Stimulated activated CD4-positive, alpha-beta T cell treated with anti-CD3 and anti-CD28 coated beads, Interleukin-12 subunit alpha, Interleukin-12 subunit beta, amount 100 ng/mL, for 24 hours (primary cell): ENCODE measurements around the gene CKMT2.
"Not testable (repeated sequence)": the region's sequence is repeated elsewhere in the genome, so short reads cannot be mapped to it uniquely, and the experiment has no call there.

Source experiments
- DNase-seq, 2 experiments: peaks; one replicate each; pipeline ENCODE4 v3.0.0-alpha.2; 2020; ENCODE audit warnings: low read depth in 2 of 2

CKMT2 gene

DNA sequence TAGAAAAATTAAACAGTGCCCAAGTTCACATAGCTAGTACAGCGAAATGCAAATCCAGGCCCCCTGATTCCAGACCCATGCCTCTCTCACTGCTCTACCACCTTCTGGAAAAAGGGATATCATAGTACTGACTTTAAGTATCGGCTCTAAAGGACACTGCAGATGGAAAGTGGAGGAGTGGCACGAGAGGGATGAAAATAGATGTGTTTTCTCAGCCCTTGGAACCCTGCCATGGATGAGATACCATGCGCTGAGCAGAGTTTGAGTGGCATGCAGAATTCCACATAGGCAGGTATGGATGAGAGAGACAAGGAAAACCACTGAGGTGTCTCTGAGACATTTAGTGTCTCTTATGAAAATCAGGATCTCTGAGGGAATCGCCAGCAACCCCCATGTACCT is 18.8 kb downstream of the CKMT2 start:
- DNase-seq = no peak

DNA sequence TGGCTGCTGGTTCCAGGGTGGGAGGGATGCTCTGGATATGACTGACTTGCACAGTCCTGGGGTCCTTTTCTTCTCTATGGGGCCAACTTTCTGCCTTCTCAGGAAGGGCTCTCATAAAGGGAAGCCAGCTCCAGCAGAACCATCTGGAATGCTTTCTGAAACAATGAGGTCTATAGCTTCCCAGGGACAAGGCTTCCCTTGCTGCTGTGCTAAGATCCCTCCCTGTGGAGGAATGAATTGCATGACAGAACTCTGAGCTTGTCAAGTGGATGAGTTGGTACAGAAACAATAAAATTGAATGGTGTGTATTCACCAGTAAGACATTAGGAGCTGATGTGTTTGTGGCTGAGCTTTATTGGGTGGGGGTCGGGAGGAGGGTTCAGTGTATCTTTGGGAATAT is 19.8 kb downstream of the CKMT2 start:
- DNase-seq = no peak

DNA sequence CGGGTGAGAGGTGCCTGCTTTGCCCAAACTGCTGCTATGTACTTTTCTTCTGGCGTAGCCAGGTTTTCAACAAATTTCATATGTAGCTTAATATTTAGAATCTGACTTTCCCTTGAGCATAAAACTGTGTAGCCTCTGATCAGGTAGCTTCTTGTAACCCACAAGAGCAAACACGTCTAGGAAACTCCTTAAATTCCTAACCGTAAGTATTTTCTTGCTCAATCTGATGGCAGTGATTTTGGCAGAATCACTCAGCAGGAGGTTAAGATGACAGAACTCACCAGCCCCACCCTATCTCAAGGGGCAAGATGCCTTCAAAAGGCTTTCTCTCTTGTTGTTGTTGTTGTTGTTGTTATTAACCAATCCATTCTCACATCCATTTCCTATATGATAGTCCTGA is 20.8 kb downstream of the CKMT2 start:
- DNase-seq = no peak

DNA sequence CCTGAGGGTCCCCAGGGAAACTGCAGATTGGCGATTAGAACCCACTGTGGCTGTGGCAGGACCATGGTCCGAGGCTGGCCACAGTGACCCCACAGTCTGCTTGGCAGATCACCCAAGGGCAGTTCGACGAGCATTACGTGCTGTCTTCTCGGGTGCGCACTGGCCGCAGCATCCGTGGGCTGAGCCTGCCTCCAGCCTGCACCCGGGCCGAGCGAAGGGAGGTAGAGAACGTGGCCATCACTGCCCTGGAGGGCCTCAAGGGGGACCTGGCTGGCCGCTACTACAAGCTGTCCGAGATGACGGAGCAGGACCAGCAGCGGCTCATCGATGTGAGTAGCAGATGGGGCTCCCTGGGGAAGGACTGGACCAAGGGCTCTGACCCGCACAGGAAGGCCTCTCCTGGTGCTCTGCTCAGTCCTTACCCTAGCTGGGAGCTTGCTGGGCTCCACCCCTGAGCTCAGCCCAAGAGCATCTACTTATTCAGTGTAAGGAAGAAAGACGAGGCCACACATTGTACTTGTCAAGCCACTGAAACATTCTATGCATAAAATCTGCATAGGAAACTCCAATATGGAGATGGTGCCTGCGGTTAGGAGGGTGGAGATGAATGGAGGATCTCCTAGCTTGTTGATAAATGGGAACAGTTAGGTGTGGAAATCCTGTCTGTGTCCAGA is 21.9 kb downstream of the CKMT2 start:
- no peak for DNase-seq

DNA sequence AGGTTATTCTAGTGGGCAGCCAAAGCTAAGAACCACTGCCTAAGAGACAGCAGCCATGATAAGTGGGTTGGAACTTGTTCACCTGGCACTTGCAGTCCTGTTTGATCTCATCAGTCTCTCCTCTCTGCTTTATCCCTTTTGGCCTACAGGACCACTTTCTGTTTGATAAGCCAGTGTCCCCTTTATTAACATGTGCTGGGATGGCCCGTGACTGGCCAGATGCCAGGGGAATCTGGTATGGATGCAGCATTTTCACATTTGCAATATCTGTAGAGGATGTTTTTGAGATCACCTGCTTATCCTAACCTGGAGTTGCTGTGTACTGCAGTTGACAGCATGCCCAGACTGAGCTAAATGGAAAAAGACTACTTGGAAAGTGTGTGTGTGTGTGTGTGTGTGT is 23.6 kb downstream of the CKMT2 start:
- DNase-seq = no peak

DNA sequence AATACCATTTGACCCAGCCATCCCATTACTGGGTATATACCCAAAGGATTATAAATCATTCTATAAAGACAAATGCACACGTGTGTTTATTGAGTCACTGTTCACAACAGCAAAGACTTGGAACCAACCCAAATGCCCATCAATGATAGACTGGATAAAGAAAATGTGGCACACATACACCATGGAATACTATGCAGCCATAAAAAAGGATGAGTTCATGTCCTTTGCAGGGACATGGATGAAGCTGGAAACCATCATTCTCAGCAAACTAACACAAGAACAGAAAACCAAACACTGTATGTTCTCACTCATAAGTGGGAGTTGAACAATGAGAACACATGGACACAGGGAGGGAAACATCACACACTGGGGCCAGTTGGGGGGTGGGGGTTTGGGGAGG is 29.7 kb downstream of the CKMT2 start:
- not testable (repeated sequence) for DNase-seq

DNA sequence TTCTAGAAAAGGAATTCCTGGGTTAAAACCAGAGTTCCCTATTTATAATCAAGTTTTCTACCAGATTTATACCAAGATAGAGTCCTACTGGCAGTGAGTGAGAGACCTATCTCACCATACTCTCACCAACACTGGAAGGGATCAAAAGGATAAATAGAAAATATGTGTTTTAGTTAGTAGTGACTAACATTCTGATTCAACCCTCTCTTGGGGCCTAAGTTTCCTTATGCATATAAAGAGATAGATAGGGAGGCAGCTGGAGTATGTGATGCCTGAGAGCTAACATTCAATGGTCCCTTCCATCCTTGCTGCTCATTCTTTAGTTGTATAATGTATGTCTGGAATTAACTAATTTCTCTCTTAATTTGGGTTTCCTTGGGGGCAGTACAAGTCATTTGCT is 32.0 kb downstream of the CKMT2 start:
- no peak for DNase-seq

DNA sequence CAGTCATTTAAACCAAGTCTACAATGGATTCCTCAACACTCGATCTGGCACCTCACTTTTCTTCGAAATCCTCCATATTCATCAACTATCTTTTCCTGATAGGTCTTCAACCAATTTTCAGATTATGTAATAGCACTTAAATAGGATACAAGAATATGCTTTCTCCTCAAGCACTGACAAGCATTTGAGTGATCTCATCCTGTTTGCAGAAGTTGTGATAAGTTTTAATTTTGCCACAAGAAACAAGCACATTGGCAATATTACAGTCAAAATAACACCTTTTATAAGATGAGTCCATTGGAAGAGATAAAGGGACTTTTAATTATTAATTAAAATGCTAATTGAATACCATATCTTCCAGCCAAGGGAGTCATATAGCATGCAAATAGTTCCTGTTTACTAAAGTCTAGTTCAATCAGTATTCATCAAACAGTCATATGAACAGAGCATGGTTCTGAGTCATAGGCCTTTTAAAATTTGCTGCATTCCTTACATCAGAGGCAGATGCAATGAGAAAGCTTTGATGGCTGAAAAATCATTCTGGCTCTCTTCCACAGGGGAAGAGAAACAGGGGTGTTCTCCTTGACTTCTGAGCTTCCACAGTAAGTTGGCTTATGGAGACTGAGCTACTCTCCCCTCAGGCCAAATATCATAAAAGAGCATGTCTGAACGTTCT is 35.5 kb downstream of the CKMT2 start:
- DNase-seq = no peak

DNA sequence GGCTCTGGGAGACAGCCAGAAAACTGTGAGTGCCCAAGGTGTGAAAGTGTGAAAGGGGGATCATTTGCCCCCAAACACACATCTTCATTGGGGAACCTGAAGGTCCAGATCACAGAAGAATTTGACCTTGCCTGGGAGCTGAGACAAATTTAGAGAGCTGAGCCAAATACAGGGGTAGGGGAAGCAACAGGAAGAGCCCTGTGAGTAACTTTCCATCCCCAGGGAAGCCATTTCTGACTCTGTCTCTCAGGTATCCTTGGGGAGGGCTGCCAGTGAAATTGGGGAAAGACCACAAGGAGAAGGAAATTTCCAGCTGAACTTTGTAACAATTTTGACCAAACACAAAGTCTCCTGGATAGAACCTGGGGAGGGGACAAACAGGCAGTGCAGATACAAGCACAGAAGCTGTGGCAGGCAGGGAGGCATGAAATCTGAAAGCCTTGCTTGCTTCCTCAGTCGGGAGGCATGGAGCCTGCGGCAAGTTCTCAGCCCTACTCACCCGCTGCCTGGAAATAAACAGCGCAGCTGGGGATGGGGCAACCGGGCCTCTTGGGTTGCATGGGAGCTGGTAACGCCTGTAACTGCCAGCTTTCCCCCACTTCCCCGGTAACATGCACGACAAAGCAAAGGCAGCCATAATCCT is 36.8 kb downstream of the CKMT2 start:
- DNase-seq = no peak

DNA sequence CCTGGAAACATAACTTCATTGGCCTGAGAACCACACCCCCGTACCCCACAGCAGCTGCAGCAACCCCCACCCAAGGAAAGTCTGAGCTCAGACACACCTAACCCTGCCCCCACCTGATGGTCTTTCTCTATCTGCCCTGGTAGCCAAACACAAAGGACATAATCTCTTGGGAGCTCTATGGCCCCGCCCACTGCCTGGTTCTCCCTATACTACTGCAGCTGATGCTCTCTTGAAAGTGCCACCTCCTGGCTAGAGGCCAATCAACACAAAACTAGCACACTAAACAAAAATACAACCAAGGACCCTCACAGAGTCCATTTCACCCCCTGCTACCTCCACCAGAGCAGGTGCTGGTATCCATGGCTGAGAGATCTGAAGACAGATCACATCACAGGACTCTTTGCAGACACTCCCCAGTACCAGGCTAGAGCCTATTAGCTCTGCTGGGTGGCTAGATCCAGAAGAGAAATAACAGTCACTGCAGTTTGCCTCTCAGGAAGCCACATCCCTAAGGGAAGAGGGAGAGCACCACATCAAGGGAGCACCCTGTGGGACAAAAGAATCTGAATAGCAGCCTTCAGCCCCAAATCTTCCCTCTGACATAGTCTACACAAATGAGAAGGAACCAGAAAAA is 37.4 kb downstream of the CKMT2 start:
- not testable (repeated sequence) for DNase-seq

DNA sequence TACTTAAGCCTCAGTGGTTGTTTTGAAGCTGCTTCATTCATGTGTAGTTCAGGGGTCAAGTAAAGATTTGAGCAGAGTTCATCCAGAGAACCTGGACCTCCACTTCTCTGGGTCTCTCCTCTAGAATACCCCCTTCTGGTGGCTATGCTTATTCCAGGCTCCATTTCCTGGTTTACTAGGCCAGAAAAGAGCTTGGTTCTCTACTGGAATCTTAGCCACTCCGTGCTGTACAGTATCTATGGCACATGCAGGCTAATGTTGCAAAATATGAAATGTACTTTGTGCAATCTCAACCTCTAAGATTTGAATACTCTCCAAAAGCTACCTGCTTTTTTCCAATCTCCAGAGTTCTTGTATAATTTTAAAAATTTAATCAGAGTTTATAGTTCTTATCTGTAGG is 50.9 kb downstream of the CKMT2 start:
- DNase-seq = no peak

DNA sequence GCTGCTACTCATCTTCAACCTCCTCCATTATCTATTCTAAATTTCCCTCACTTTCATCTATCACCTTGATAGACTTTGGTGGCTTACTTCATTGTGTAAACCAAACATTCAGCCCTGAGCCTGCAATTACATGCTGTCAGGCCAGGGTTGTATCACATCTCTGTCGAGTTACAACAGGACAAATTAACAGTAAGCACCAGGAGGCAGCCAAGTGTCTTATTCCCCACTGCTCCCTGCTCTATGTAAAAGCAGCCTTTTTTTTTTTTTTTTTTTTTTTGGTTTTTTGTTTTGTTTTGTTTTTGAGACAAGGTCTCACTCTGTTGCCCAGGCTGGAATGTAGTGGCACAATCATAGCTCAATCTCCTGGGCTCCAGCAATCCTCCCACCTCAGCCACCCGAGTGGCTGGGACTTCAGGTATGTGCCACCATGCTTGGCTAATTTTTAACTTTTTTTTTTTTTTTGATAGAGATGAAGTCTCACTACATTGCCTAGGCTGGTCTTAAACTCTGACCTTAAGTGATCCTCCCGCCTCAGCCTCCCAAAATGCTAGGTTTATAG is 53.0 kb downstream of the CKMT2 start:
- no peak for DNase-seq

DNA sequence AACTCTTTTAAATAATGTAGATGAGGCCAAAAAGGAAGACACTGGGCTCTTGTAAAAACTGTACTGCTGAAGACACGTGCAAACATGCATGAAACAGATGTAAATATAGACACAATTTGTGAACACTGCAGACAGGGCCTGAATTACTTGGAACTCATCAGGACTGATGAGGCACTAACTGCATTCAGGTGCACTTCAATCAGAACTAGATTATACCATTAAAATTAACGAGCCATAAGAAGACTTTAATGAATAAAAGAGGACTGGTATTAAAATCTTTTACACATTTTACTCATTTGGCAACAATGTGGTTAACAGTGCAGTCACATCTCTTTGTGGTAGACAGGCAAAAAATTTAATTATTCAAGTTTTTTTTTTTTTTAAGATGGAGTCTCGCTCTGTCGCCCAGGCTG is 54.9 kb downstream of the CKMT2 start:
- no peak for DNase-seq

DNA sequence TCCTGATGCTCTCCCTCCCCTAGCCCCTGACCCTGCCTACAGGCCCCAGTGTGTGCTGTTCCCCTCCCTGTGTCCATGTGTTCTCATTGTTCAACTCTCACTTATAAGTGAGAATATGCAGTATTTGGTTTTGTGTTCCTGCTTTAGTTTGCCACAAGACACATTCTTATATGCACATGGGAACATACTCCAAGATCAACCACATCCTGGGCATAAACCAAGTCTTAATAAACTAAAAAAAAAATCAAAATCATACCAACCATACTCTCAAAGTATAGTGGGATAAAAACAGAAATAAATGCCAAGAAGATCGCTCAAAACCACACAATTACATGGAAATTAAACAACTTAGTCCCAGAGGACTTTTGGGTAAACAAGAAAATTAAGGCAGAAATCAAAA is 57.0 kb downstream of the CKMT2 start:
- no peak for DNase-seq

DNA sequence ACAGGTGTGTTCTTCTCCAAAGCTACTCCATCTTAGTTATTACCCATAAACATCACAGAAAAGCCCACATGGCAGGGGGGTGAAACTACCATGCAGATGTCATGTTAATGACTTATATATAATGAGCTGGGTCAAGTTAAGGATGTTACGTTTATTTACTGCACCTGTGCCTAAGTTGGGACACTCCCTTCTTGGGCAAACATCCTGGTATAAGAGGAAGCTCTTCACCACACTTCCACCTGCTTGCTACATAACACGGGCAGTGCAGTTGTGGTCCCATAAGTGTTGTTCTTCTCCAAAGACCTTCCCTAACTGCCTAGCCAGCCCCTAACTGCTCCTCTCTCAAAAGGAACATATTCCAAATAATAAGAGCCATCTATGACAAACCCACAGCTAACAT is 59.0 kb downstream of the CKMT2 start:
- DNase-seq = no peak

DNA sequence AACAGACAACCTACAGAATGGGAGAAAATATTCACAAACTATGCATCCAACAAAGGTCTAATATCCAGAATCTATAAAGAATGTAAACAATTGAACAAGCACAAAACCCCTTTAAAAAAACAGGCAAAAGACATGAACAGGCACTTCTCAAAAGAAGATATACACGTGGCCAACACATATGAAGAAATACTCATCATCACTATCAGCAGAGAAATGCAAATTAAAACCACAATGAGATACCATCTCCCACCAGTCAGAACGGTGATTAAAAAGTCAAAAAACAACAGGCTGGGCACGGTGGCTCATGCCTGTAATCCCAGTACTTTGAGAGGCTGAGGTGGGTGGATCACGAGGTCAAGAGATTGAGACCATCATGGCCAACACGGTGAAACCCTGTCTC is 60.9 kb downstream of the CKMT2 start:
- DNase-seq = not testable (repeated sequence)

DNA sequence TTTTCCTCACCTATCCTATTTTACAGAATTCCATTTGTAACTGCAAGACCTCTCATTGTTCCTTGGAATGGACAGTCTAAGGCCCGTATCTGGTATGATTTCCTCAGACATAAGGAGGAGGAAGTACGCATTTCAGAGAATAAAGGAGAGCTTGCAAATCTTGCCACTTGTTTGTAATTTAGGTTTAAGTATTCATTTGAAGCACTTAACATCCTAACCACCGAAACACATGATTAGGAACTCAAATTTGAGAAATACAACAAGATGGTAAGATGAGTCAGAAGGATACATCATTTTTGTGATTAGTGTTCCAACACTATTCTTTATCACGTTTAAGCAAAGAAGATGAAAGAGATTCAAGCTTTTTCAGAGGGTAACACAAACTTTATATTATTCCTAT is 64.4 kb downstream of the CKMT2 start:
- DNase-seq = no peak

DNA sequence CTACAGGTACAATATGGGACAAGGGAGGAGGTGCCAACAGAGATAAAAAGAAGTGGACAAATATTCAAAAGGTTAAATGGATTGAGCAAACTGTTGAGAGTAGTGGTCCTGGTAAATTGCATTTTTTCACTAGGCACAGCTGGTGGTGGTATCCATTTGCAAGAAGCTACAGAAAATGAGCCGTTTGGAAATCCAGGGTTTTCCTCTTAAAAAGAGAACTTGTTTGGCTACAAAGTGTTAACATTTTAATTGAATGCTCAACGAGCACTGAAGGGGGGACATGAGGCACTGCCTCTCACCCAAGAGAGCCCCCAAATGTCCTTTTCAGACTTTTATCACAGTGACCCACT is 67.8 kb downstream of the CKMT2 start:
- no peak for DNase-seq

DNA sequence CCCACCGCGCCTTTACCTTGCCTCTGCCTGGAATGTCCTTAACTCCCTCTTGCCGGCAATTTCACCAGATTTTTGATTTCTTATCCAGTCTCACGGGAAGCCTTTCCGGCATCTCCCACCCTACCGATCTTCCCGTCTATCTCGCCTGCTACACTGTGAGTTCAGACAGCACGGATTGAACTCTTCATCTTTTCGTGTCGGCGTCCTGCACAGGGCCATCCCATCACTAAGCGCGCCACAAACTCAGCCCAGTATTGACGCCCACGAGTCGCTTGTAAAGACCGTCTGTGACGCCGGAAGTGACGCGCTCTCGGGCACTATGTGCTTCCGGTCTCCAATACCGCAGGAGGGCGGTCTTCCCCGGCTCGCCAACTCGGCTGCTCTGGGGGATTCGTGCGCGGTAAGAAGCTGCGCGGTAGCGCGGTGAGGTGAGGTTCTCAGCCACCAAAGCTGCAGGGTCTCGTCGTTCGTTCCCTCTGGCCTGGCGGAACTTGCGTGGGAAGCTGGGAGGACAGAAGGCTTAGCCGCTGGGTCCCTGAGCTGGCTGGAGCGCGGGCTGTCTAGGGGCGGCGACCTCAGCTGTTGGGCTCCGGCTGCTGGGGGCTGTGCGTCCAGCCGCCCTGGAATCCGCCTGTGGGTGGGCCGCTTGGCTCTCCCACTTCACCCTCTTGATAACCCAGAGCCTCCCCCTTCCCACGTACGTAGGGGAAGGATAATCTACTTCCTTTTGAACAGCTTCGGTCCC is 68.3 kb downstream of the CKMT2 start, which contains the start of gene ZCCHC9:
ZCCHC9 (plus strand) TSS at position 317 of the 745 bp plus-strand sequence. CDS start 3,171 bp downstream, outside the sequence.
- peak; percentile 88 to 90 for DNase-seq

DNA sequence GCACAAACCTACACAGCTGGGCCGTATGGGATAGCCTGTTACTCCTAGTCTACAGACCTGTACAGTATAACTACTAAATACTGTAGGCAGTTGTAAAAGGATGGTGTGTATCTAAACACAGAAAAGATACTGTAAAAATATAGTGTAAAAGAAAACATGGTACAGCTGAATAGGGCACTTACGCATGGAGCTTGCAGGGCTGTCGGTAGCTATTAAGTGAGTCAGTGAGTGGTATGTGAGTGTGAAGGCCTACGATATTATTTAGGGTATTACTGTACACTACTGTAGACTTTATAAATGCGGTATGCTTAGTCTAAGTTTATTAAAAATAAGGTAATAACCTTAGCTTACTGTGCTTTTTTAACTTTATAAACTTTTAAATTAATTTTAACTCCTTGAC is 69.5 kb downstream of the CKMT2 start:
- DNase-seq = no peak

DNA sequence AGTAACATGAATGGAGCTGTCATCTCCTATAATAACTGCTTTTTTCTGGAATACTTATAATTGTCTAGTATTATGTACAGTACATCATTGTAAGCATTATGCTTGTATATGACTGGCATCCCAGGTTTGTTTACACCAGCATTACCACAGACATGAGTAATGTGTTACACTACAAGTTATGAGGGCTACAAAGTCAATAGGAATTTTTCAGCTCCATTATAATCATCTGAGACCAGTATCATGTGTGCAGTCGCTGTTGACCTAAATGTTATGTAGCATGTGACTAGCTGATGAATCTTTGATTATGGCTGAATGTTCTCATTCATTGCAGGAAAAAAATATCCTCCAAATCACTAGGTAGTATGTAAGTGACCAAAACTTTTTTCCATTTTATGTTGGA is 70.4 kb downstream of the CKMT2 start:
- no peak for DNase-seq

DNA sequence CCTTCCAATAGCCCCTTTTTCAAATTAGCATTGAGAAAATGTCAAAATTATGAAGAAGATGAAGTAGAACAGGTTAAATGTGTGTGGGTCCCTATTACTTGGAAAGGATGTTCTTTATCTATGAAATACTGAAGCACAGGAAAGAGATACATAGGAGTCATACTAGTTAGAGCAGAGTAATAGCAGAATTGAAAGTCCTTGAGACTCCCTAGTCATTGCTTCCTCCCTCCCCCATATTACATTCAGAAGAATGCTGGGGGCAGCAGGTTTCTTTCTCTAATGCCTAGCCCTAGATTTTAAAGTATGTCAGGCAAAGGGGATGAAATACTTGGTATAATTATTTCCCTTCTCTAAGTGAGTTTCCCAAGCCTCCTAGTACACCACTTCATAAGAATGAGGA is 72.7 kb downstream of the CKMT2 start:
- DNase-seq = no peak
